Suppressor macrophage treated with lipopolysaccharide for 4 hours (primary cell): ENCODE measurements around the gene COL5A1.

ENCODE experiments used
- DNase-seq: peaks from one replicate; pipeline ENCODE4 v3.0.0-alpha.2; 2020

The COL5A1 gene

GRCh38 chr9:134887686-134888602, 246.3 kb downstream of the COL5A1 start:
- peak; percentile 39 for DNase-seq

DNA sequence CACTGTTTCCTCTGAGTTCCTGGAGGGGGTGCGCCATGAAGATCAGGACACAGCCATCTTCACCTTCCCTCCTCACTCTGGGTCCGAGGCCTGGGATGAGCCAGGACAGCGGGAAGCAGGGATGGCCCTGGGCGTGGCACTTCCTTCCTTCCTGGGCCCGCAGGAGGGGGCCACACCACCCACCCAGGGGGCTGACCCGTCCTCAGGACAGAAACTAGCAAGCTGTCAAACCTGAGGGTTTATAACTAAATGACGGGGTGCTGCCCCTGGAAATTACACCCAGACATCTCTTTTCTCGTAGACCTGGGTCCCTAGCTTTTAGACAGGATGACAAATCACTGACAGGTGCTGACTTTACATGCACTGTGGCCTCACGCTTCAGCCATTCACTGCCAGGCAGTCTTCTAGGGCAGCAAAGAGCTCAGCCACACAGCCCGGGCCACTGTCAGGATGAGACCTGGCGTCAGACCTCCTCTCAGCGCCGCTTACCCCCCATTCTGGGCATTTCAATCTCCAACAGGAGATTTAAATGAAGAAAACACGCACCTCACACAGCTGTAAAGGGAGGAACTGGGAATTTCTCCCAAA, 247.1 kb downstream of the COL5A1 start:
- no peak for DNase-seq

DNA sequence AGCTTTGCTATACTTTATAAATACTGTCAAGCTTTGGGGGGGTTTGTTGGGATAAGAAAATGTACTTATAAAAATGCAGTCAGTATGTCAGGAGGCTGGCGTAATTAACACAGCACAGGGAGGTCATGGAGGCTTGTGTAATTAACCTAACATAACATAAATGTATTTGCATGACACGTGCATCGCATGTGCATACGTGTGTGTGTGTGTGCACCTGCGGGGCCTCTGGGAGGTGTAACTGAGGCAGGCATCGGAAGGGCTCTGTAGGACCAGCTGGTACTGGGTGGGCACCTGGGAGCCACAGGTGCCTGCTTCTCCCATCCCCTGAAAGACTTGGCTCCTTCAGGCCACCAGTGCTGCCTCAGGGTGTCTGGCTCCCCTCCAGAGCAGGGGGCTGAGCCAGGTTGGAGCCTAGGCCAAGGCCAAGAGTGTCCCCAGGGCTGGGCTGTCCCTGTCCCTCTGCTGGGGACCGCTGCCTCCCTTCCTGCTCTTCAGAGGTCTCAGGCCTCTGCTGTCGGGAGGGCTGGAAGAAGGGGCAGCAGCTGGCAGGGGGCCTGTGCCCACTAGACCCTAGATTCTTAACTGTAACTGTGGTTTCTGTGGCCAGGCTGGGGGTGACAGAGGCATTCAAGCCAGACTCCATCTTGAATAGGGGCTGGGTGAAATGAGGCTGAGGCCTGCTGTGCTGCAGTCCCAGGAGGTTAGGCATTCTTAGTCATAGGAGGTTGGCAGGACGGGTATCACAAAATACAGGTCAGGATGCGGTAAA, 248.0 kb downstream of the COL5A1 start:
- no peak for DNase-seq

GRCh38 chr9:134890155-134890495, 248.5 kb downstream of the COL5A1 start:
- DNase-seq, result no peak

DNA sequence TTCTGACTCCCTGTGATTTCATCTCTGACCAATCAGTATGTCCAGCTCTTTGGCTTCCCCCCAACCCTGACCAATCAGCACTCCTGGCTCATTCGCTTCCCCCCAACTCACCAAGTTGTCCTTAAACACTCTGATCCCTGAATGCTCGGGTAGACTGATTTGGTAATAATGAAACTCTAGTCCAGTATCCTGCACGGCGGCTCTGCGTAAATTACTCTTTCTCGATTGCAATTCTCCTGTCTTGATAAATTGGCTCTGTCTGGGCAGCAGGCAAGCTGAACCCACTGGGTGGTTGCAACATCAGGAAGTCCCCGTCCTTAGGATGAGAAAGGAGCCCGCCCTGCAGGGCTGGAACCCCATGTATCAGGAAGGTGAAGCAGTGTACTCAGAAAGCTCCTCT, 249.4 kb downstream of the COL5A1 start:
- no peak for DNase-seq

GRCh38 chr9:134891713-134892112, 250.1 kb downstream of the COL5A1 start:
- DNase-seq, result no peak

DNA sequence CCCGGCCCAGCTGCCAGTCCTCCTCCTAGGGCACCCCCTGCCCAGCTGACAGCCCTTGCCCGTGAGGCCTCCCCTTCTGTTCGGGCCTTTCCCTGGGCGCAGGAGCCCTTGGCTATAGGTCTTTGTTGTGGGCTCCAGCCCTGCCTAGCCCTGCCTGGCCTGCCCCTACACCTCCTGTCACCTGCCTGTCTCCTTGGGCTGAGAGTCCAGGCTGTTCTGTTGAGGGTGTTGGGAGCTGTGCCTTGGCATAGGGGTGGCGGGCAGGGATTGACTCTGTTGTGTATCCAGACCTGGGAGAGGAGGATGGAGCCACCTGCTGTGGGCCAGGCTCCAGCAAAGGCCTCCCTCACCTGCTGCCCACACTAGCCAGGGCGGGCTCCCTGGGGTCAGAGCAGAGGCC, 250.6 kb downstream of the COL5A1 start:
- DNase-seq, result no peak

GRCh38 chr9:134892820-134893420, 251.3 kb downstream of the COL5A1 start:
- DNase-seq, result no peak
